T47D (cell line): Measurements from ENCODE around the gene KATNAL1.

Source experiments
- DNase-seq, 2 experiments: peaks; one replicate each; pipeline versions ENCODE4 v3.0.0 to v3.0.0-alpha.2; 2011 to 2012; ENCODE audit warnings: low read depth in 1 of 2, low spot score in 1 of 2
- JUND ChIP-seq: IDR thresholded peaks from 2 replicates; pipeline ENCODE4 v1.6.1; 2012; ENCODE audit warnings: low read depth
- in situ Hi-C: cut with HindIII; loops from 2 replicates; pipeline ENCODE4 v1.10.0; 2016; ENCODE audit warnings: low sequenced_read_pairs, low pct_unique_long_range_greater_than_20kb

The KATNAL1 gene

GRCh38 chr13:30158774-30159445 lies 148.4 kb downstream of the KATNAL1 start:
- no peak for TF ChIP-seq JUND
- in situ Hi-C loops: no loop called here
- DNase-seq: peak; percentile 49 to 57

- no peak for TF ChIP-seq JUND
- in situ Hi-C loops: no loop called here
- DNase-seq: no peak
Measured at GRCh38 chr13:30157616-30157993, 149.7 kb downstream of the KATNAL1 start.

- DNase-seq: no peak
- in situ Hi-C loops: no loop called here
- TF ChIP-seq JUND: no peak
Measured at GRCh38 chr13:30156826-30157615, 150.3 kb downstream of the KATNAL1 start.

GRCh38 chr13:30156270-30156669 lies 151.1 kb downstream of the KATNAL1 start:
- no peak for TF ChIP-seq JUND
- DNase-seq: no peak
- in situ Hi-C loops: no loop called here

- in situ Hi-C loops: no loop called here
Measured at GRCh38 chr13:30154931-30155330, 152.4 kb downstream of the KATNAL1 start.

GRCh38 chr13:30154531-30154930 lies 152.8 kb downstream of the KATNAL1 start:
- no peak for TF ChIP-seq JUND
- no peak for DNase-seq
- in situ Hi-C loops: no loop called here

More at GRCh38 chr13:30154931-30155330, 152.4 kb downstream of the KATNAL1 start:
- no peak for DNase-seq
- TF ChIP-seq JUND: no peak

- in situ Hi-C loops: no loop called here
- TF ChIP-seq JUND: no peak
- DNase-seq: peak in 1 of 2 experiments; percentile 22
Measured at GRCh38 chr13:30153545-30154426, 153.6 kb downstream of the KATNAL1 start.
